ENCODE results near the gene PCED1B. TPM values are rescaled to one million over a fixed set of nuclear protein-coding genes. Genes with fewer than 3 reads are reported as not detected.
A peak's percentile ranks its signal among the peaks of the same experiment; 100 is the strongest.

PCED1B gene
- total RNA-seq, 1 experiment from 2014 or later = 3.3 TPM

DNA sequence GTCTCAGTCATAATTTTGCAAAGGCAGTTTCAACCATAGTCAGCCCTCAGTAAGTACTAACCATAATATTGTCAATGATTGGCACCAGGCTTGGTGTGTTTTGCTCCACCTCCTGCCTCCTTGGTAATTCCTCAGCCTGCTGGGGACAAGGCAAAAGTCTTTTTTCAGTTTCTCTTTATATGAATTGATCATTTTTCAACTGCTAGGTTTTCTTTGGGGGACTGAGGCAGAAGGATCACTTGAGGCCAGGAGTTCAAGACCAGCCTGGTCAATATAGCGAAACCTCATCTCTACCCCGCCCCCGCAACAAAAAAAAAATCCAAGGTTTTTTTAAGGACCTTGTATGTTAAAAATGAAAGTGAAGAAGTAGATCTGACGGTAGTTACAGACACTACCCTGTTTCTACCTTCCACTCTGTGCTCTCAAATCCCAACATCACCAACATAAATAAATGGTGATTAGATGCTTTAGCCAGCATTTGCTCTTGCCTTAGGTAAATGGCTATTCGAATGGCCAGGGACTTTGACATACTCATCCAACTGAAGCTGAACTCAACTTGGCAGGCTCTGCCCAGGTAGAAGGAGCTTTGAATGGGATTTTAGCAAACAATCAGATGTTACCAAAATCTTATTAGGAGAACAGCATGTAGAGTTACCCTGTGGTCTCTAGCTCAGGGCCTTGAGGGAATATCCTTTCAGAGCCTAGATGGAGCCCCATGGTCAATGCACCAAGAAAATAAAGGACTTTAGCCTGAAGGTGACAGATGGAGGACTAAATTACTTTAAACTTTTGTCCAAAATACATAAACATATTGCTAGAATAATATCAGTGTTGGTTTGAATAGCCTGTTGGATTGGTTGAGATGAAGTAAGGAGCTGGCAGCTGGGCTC lies 127.3 kb downstream of the PCED1B start:
- Histone ChIP-seq H3K18ac (ENCODE audit: insufficient read length, low read depth, low read length) (no peak overlapping the region), H3K79me2 (ENCODE audit: insufficient read depth, low read length) (no peaks in the 10 kb centered on the region), H3K14ac (ENCODE audit: insufficient read depth, low read length) (no peak overlapping the region), H2BK20ac (ENCODE audit: low read depth, low read length, poor library complexity, severe bottlenecking) (no peak overlapping the region), H3K9ac (ENCODE audit: extremely low read depth, insufficient read length, low read length) (no peak overlapping the region), H2BK12ac (ENCODE audit: insufficient read length, low read depth, low read length) (no peak overlapping the region), H2AK5ac (ENCODE audit: insufficient read length, low read length) (no peak overlapping the region), H3T11ph (ENCODE audit: low read length) (no peak overlapping the region), H2BK15ac (ENCODE audit: low read depth, low read length) (no peak overlapping the region), H4K5ac (ENCODE audit: insufficient read length, low read depth, low read length) (no peak overlapping the region), H4K8ac (replicated peaks; ENCODE audit: insufficient read length, low read depth, low read length) (no peak overlapping the region), H3K9me3 (ENCODE audit: control insufficient read depth, low read depth, low read length) (no peaks in the 10 kb centered on the region), H4K20me1 (ENCODE audit: control insufficient read depth, insufficient read depth, insufficient read length) (no peaks in the 10 kb centered on the region), H3K4me2 (ENCODE audit: insufficient read depth, insufficient read length, low read length) (no peak overlapping the region), H3K23ac (ENCODE audit: insufficient read length, low read depth, low read length) (no peak overlapping the region), H3K79me1 (ENCODE audit: insufficient read depth, low read depth, low read length, poor library complexity, severe bottlenecking) (no peaks in the 10 kb centered on the region), H2AFZ (ENCODE audit: low read length) (no peak overlapping the region), H3K27ac (ENCODE audit: insufficient read length, low read depth, low read length) (no peak overlapping the region), H3K4ac (ENCODE audit: low read depth, low read length) (no peak overlapping the region), H3K27me3 (ENCODE audit: insufficient read depth, low read length) (no peaks in the 10 kb centered on the region), H3K23me2 (ENCODE audit: insufficient read length, low read depth, low read length, poor library complexity, severe bottlenecking) (no peaks in the 10 kb centered on the region), H3K4me1 (ENCODE audit: insufficient read depth, low read length) (peaks cover 7% of the 10 kb centered on the region), H4K91ac (ENCODE audit: insufficient read length, low read depth, low read length) (no peak overlapping the region), H3K56ac (ENCODE audit: insufficient read length, low read depth, low read length) (no peak overlapping the region), H2BK120ac (ENCODE audit: low read depth, low read length, poor library complexity, severe bottlenecking) (no peak overlapping the region), H2BK5ac (ENCODE audit: insufficient read length, low read length) (no peak overlapping the region)
- Mint-ChIP-seq H3K9me3 (peaks cover 0 to 5% of the 10 kb centered on the region in 2 experiments; a peak in 2 of 5 replicates), H3K4me3 (no peak overlapping the region), H3K4me1 (peaks cover 39 to 40% of the 10 kb centered on the region in 2 experiments), H3K27me3 (ENCODE audit: low read depth) (no peaks in the 10 kb centered on the region), H3K27ac (0 out of 7 replicates have a peak overlapping the region, but pooled peaks of 1 of the 3 experiments have one; percentile 6), H3K36me3 (ENCODE audit: insufficient read depth in 1 of 3, low read depth in 3 of 3) (peaks cover 0 to 3% (median 0%) of the 10 kb centered on the region in 3 experiments; a peak in 2 of 7 replicates)
- WGBS (ENCODE audit: extremely low coverage, insufficient read length, low lambda C conversion rate) = no CpG with 5 or more reads among the region's 5 CpGs
- TF ChIP-seq, protein P1, sequence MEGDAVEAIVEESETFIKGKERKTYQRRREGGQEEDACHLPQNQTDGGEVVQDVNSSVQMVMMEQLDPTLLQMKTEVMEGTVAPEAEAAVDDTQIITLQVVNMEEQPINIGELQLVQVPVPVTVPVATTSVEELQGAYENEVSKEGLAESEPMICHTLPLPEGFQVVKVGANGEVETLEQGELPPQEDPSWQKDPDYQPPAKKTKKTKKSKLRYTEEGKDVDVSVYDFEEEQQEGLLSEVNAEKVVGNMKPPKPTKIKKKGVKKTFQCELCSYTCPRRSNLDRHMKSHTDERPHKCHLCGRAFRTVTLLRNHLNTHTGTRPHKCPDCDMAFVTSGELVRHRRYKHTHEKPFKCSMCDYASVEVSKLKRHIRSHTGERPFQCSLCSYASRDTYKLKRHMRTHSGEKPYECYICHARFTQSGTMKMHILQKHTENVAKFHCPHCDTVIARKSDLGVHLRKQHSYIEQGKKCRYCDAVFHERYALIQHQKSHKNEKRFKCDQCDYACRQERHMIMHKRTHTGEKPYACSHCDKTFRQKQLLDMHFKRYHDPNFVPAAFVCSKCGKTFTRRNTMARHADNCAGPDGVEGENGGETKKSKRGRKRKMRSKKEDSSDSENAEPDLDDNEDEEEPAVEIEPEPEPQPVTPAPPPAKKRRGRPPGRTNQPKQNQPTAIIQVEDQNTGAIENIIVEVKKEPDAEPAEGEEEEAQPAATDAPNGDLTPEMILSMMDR (conservative IDR thresholded peaks at IDR 0.05) = no peak
- no peak for DNase-seq
